ENCODE measurements around the gene RFX6. TPM values are rescaled to one million over a fixed set of nuclear protein-coding genes. Genes with fewer than 3 reads are reported as not detected.
A peak's percentile ranks its signal among the peaks of the same experiment; 100 is the strongest.

The RFX6 gene
- total RNA-seq, 2 donors from 2014 or later, result 0.66 to 1.6 TPM

- TF ChIP-seq POLR2A (IDR thresholded peaks at IDR 0.05) (no peak), CTCF (IDR thresholded peaks at IDR 0.05) (peak in 1 of 7 experiments; percentile 2)
- WGBS, 2 donors, result 11% methylated on average over 10 of the region's 10 CpGs
- H3K27ac ChIP-seq, result no peak overlapping the region
- H3K9me3 ChIP-seq, result no peaks in the 10 kb centered on the region
- peaks cover 0 to 16% of the 10 kb centered on the region in 2 donors for H3K27me3 ChIP-seq
- H3K4me1 ChIP-seq, result peaks cover 16% of the 10 kb centered on the region
- H3K4me3 ChIP-seq, result no peak overlapping the region
- ATAC-seq (no peak), DNase-seq (no peak)
- no peaks in the 10 kb centered on the region for H3K36me3 ChIP-seq (replicated peaks in 1 of 2; ENCODE audit: insufficient read depth in 1 of 2, low read depth in 2 of 2)
- intact Hi-C loops (cut with DNase I), result no loop called here
These were observed 701 bp downstream of the RFX6 start for GRCh38 chr6:116877743-116878142.

- intact Hi-C loops (cut with DNase I), result no loop called here
- Histone ChIP-seq H3K27me3 (peaks cover 0 to 13% of the 10 kb centered on the region in 2 donors), H3K4me3 (no peak overlapping the region), H3K9me3 (no peaks in the 10 kb centered on the region), H3K27ac (no peak overlapping the region), H3K4me1 (peaks cover 14% of the 10 kb centered on the region), H3K36me3 (replicated peaks in 1 of 2; ENCODE audit: insufficient read depth in 1 of 2, low read depth in 2 of 2) (no peaks in the 10 kb centered on the region)
- no peak for DNase-seq
- no peak for ATAC-seq
- TF ChIP-seq CTCF (IDR thresholded peaks at IDR 0.05) (peak in 4 of 7 experiments; percentile 13 to 32 (median 26)), POLR2A (IDR thresholded peaks at IDR 0.05) (no peak)
These were observed 4.2 kb downstream of the RFX6 start for GRCh38 chr6:116881236-116881635.

- H3K4me1 ChIP-seq, result no peaks in the 10 kb centered on the region
- DNase-seq (no peak), ATAC-seq (no peak)
- H3K27ac ChIP-seq, result no peak overlapping the region
- WGBS, 2 donors, result 58 to 72% methylated on average over 1 of the region's 1 CpG
- H3K27me3 ChIP-seq, result peaks cover 0 to 1% of the 10 kb centered on the region in 2 donors
- TF ChIP-seq CTCF (IDR thresholded peaks at IDR 0.05) (no peak), POLR2A (IDR thresholded peaks at IDR 0.05) (no peak)
- intact Hi-C loops (cut with DNase I), result no loop called here
- no peak overlapping the region for H3K4me3 ChIP-seq
- H3K36me3 ChIP-seq (replicated peaks in 1 of 2; ENCODE audit: insufficient read depth in 1 of 2, low read depth in 2 of 2), result no peaks in the 10 kb centered on the region
- H3K9me3 ChIP-seq, result no peaks in the 10 kb centered on the region
These were observed 6.0 kb downstream of the RFX6 start for GRCh38 chr6:116883005-116883404.

GRCh38 chr6:116884530-116884929 lies 7.5 kb downstream of the RFX6 start:
- TF ChIP-seq POLR2A (IDR thresholded peaks at IDR 0.05) (no peak), CTCF (IDR thresholded peaks at IDR 0.05) (no peak)
- no peaks in the 10 kb centered on the region for H3K4me1 ChIP-seq
- WGBS, 2 donors, result 69 to 70% methylated on average over 3 of the region's 3 CpGs
- DNase-seq (no peak), ATAC-seq (no peak)
- intact Hi-C loops (cut with DNase I), result no loop called here
- no peaks in the 10 kb centered on the region for H3K36me3 ChIP-seq (replicated peaks in 1 of 2; ENCODE audit: insufficient read depth in 1 of 2, low read depth in 2 of 2)
- H3K9me3 ChIP-seq, result no peaks in the 10 kb centered on the region
- no peaks in the 10 kb centered on the region for H3K27me3 ChIP-seq
- H3K4me3 ChIP-seq, result no peak overlapping the region
- no peak overlapping the region for H3K27ac ChIP-seq

- ATAC-seq (no peak), DNase-seq (no peak)
- no peaks in the 10 kb centered on the region for H3K4me1 ChIP-seq
- H3K9me3 ChIP-seq, result no peaks in the 10 kb centered on the region
- H3K27me3 ChIP-seq, result no peaks in the 10 kb centered on the region
- no peak overlapping the region for H3K4me3 ChIP-seq
- intact Hi-C loops (cut with DNase I), result no loop called here
- WGBS, 2 donors, result 75 to 79% methylated on average over 3 of the region's 3 CpGs
- TF ChIP-seq CTCF (IDR thresholded peaks at IDR 0.05), result no peak
- TF ChIP-seq POLR2A (IDR thresholded peaks at IDR 0.05), result no peak
- no peak overlapping the region for H3K27ac ChIP-seq
- no peaks in the 10 kb centered on the region for H3K36me3 ChIP-seq (replicated peaks in 1 of 2; ENCODE audit: insufficient read depth in 1 of 2, low read depth in 2 of 2)
These were observed 10.1 kb downstream of the RFX6 start for GRCh38 chr6:116887168-116887567.

Measured in body of pancreas (tissue), 4 donors.